NCI-H2081 treated with DMSO at 0.1 percent for 48 hours (cell line): Measurements from ENCODE around the gene STEAP1.

Experiments
- DNase-seq: peaks from one replicate; lab custom pipeline; 2025; lab: John Stamatoyannopoulos, UW

Gene STEAP1

DNA sequence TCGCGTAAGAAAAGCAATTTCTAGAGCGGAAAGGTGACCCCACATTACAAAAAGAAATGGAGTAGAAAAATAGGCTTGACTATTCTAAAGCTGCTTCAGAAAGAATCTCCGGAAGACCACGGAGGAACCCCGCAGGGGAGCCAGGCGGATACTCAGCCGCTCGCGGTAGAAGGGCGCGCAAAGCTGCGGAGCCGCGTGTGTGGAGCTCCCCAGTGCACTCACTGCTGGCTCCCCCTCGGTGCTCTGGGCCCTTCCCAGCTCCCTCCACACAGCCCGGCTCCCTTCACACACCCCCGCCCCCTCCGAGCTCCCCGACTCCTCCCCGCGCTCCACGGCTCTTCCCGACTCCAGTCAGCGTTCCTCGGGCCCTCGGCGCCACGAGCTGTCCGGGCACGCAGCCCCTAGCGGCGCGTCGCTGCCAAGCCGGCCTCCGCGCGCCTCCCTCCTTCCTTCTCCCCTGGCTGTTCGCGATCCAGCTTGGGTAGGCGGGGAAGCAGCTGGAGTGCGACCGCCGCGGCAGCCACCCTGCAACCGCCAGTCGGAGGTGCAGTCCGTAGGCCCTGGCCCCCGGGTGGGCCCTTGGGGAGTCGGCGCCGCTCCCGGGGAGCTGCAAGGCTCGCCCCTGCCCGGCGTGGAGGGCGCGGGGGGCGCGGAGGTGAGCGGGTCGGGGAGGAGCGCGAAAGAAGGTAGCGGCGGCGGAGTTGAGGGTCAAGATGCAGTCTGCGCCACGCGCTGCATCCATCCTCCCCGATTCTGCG is 57.3 kb downstream of the STEAP1 start, which contains the start of gene STEAP2:
Gene STEAP2 (plus strand): TSS at position 350 of the 758 bp plus-strand sequence. CDS start 13,343 bp downstream, outside the sequence.
- peak; percentile 31 for DNase-seq

DNA sequence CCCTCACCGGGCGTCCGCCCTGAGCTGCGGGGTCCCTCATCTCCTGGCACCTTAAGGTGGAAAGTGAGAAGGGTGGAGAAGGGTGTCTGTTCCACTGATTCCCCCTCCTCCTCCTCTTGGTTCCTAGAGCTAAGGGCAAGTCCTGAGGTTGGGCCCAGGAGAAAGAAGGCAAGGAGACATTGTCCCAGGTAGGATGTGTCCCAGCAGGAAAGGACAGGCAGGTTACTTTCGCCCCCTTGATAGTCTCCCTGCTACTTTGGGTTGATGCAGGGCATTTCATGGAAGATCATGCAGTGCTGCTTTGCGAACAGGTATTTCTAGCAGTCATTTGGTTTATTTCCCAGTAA is 57.9 kb downstream of the STEAP1 start:
- no peak for DNase-seq

DNA sequence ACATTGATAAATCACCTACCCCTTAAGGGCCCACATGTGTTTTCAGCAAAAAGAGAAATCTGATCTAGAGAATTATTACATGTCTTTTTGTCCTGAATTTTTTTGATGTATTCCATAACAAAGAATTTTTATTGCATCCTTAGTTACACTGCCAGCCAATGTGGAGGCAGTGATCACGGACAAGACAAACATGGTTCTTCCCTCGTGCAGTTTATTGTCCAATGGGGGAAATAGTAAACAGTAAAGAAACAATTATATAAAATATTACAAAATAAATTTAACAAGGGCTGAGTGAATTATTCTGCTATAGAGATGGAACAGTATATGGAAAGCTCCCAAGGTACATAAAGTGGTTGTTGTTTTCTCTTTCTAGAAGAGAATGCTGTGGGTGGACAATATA is 59.3 kb downstream of the STEAP1 start:
- DNase-seq = no peak
